GM12874 (cell line): ENCODE results near the gene THBS2.

Experiments used
- TF ChIP-seq, protein P1 (sequence below): IDR thresholded peaks from 2 replicates; pipeline ENCODE4 v1.5.1; 2011; ENCODE audit warnings: low read depth, mild to moderate bottlenecking, control low read depth, low read length, moderate library complexity; ENCODE audit not compliant: insufficient read depth

The THBS2 gene

DNA sequence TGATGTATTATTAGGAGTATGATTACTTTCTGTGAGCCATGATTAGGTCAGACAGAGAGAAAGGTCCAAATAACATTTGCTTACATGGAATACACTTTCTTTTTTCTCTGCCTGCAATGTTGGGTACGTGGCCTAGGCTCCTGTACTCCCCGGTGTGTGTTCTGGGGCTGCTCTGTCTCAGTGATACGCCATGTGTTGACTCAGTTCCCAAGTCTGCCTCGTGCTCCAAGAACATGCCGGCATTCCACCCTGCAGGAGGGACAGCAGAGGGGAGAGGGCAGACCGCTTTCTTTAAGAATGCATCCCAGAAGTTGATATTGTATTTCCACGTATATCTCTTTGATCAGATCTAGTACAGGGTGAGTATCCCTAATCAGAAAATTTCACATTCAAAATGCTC, 33.3 kb upstream of the THBS2 start:
- TF ChIP-seq, protein P1, sequence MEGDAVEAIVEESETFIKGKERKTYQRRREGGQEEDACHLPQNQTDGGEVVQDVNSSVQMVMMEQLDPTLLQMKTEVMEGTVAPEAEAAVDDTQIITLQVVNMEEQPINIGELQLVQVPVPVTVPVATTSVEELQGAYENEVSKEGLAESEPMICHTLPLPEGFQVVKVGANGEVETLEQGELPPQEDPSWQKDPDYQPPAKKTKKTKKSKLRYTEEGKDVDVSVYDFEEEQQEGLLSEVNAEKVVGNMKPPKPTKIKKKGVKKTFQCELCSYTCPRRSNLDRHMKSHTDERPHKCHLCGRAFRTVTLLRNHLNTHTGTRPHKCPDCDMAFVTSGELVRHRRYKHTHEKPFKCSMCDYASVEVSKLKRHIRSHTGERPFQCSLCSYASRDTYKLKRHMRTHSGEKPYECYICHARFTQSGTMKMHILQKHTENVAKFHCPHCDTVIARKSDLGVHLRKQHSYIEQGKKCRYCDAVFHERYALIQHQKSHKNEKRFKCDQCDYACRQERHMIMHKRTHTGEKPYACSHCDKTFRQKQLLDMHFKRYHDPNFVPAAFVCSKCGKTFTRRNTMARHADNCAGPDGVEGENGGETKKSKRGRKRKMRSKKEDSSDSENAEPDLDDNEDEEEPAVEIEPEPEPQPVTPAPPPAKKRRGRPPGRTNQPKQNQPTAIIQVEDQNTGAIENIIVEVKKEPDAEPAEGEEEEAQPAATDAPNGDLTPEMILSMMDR = no peak

DNA sequence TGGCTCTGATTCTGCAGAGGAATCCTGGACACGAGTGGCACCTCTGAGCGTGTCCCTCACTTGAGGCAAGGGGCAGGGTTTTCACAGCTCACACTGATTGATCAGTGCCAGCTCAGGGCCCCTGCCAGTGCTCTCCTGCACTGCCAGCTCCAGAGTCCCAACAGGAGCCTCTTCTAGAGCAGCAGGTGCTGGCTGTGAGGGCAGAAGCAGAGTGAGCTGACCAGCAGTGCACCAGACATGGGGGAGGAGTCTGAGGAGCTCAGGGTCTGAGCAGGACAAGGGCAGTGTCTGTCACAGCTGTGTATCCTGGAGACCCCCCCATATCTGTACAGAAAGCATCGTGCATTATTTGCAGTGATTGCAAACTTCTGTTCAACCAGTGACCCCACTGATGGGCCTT, 31.5 kb upstream of the THBS2 start:
- TF ChIP-seq, protein P1 = no peak

DNA sequence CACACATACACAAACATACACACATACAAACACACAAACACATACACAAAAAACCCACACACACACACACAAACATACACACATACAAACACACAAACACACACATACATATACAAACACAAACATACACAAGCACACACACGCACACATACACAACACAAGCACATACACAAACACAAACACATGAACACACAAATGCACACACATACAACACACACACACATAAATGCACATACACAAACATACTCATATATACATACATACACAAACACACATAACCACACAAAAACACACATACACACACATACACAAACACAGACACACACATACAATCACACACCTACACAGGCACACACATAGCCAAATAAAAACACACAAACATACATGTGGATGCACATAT, 30.3 kb upstream of the THBS2 start:
- TF ChIP-seq, protein P1 = no peak

DNA sequence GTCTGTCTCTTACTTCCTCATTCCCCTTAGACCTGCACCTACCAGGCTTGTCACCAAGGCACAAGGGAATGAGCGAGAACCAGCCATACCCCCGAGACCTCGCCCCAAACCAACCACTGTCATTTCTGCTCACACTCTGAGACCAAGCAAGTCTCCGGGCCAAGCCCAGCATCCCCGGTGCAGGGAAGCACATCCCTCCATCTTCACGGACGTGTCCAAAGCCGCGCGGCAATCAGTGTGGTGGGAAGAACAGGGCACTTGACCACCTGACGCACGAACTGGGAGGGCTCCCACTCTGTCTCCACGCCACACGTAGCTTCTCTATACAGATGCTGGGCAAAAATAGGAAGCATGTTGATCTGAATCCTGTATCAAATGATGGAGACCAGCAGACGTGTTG, 28.4 kb upstream of the THBS2 start:
- TF ChIP-seq, protein P1 = no peak

DNA sequence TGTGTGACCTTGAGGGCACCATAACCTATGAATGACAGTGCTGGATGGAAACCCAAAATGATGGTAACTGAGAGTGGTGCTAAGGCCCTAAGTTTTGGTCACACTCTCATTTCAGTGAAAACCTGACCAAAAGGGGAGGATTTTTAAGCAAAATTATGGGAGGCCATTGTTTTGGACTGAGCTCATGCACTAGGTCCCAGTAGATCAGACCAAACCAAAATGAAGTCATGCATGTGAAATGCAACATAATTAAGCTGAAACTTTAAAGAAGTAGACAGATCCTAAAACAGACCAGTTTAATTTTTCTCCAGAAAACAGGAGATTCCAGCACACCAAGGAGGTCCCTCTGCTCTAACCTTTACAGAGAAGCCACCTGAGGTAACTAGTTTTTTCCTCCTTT, 24.0 kb upstream of the THBS2 start:
- TF ChIP-seq, protein P1 = no peak

DNA sequence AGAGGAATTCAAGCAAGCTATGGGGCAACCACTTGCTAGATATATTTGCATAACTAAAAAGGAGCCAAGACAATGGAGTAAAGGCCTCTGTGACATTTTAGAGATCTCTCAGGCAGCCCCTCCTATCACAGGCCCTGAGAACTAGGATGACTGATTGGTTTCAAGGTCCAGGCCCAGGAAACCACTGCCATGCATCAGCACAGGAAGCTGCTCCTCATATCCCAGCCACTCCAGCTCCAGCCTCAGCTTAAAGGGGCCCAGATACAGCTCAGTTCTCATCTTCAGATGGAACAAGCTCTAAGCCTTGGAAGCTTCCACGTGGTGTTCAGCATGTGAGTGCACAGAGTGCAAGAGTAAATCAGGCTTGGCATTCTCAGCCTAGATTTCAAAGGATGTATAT, 21.1 kb upstream of the THBS2 start:
- TF ChIP-seq, protein P1 = no peak

DNA sequence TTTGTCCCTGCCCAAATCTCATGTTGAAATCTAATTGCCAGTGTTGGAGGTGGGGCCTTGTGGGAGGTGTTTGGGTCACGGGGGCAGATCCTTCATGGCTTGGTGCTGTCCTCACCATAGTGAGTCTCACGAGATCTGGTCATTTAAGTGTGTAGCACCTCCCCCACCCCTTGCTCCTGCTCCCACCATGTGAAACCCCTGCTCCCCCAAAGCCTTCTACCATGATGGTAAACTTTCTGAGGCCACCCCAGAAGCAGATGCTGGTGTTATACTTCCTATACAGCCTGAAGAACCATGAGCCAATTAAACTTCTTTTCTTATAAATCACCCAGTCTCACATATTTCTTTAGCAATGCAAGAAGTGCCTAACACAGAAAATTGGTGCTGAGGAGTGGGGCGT, 19.9 kb upstream of the THBS2 start:
- TF ChIP-seq, protein P1 = no peak

DNA sequence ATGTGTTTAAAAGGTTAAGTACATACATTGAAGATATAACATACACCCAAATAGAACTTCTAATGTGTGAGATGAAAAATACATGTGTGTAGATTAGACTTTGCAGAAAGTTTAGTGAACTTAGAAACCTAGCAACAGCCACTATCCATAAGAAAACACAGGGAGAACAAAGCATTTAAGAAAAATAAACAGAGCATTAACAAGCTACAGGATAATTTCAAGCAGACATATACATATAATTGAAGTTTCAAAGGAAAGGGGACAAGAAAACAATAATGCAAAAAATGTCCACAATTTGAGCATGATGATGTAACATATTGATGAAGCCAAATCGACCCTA, 18.2 kb upstream of the THBS2 start:
- TF ChIP-seq, protein P1 = no peak
